GM12872 (cell line): ENCODE data around the gene SRSF1.

ENCODE experiments used
- TF ChIP-seq, protein P1 (sequence below): IDR thresholded peaks from 3 replicates; pipeline ENCODE4 v1.5.1; 2011; ENCODE audit warnings: low read depth, mild to moderate bottlenecking, low read length, moderate library complexity; ENCODE audit not compliant: insufficient read depth

The SRSF1 gene

DNA sequence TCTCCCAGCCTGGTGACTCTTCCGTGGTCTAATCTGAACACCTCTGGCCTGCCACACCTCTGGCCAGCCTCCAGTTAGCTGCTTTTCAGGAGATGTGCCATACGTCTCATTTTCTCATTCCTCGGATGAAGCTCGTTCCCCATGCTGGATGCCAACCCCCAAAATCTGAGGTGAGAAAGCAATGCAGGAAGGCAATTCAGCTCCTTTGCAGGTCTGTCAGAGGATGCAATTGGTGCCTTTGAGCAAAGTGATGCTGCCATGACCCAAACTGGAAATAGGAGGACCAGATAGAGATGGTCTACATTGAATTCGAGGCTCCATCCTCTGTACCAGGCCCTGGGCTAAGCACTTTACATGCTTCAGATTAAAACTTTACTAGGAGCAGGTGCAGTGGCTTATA lies 40.8 kb downstream of the SRSF1 start:
- TF ChIP-seq, protein P1, sequence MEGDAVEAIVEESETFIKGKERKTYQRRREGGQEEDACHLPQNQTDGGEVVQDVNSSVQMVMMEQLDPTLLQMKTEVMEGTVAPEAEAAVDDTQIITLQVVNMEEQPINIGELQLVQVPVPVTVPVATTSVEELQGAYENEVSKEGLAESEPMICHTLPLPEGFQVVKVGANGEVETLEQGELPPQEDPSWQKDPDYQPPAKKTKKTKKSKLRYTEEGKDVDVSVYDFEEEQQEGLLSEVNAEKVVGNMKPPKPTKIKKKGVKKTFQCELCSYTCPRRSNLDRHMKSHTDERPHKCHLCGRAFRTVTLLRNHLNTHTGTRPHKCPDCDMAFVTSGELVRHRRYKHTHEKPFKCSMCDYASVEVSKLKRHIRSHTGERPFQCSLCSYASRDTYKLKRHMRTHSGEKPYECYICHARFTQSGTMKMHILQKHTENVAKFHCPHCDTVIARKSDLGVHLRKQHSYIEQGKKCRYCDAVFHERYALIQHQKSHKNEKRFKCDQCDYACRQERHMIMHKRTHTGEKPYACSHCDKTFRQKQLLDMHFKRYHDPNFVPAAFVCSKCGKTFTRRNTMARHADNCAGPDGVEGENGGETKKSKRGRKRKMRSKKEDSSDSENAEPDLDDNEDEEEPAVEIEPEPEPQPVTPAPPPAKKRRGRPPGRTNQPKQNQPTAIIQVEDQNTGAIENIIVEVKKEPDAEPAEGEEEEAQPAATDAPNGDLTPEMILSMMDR = no peak

DNA sequence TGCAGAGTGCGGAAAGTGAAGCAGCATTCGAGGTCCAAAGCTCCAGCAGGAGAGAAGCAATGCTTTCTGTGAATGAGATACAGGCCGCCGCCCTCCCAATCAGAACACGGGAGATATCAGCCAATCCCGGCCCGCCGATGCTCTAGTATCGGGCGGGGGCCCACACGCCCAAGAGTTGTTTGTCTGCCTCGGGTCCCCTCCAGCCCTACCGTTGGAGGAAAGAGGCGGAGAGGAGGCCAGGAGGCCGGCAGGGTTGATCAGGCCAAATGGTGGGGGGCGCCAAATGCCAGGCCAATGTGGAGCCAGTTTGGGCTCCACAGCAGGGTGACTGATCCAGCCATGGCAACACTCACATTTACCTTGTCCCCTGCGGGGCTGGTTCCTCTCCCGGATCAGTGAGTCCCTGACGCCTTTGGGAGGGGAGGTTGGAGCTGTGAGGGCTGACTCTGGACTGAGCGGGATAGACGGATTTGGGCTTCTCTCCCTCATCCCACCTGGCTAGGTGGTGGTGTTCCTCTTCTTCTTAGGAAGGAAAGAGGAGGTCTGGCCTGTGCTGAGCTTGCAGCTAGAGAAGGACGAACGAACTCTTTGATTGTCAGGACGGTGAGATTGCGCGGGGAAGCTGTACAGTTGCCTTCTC lies 41.4 kb downstream of the SRSF1 start:
- TF ChIP-seq, protein P1 = no peak

DNA sequence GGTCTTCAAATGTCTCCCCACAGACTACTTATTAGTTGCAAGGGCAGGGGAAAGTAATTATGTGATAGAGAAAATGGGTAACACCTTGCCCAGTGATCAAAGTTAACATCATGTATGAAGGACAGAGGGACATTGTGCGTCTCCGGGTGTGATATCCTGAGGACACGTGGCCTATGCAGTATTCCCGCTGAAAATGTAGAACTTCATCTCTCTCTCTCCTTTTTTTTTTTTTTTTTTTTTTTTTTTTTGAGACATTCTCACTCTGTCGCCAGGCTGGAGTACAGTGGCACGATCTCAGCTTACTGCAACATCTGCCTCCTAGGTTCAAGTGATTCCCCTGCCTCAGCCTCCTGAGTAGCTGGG lies 43.9 kb downstream of the SRSF1 start:
- TF ChIP-seq, protein P1 = no peak

DNA sequence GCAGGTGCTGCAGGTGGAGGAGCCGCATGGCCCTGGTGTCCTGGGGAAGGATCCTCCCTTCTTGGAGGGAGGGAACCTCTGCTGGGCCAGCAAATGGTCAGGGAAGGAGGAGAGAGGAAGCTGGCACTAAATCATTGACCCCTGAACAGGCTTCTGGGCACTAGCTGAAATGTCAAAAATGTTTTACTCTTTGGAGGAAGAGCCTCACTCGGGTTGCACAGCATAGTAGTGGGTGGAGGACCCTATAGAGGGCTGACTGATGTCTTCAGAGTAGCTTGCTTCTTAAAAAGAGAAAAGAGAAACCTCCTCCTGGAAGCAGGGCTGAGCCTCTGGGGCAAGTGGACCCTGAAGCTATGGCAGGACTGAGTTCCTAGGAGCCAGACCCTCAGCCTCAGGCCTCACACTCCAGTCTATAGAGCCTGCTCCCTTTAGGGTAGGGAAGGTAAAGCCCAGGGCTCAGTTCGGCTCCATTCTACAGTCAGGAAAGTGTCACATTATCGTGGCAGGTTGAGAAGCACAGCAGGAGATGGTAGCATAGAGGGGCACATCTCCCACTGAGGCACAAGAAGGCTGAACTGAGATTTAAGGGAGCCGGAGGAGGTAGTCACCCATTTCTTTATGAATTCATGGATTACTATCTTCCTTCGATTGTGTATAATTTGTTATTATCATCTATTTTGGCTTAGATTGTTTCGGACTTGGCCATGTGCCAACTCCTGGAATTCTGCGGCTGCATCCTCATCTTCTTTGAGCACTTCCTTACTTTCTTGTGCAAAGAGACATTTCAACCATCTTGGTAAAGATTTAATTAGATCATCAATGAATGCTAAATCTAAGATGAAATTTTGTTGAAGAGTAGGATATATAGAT lies 44.5 kb downstream of the SRSF1 start:
- TF ChIP-seq, protein P1 = no peak

DNA sequence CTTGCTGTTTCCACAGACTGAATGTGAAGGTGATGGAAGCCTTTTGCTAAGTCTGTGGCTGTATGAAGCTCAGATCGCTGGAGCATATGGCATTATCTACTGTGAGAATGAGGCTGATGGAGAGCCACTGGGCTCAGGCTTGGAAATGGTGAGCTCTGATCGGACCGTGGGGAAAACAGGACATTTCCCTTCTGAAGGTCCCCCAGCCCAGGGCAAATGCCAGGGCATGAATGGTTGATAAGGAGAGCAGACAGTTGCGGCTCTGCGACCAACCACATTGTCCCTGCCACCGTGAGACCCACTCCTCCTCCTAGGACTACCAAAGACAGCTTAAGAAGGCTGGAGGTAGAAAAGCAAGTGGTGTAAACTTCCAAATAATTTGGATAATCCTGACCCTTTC lies 47.1 kb downstream of the SRSF1 start:
- TF ChIP-seq, protein P1 = no peak

DNA sequence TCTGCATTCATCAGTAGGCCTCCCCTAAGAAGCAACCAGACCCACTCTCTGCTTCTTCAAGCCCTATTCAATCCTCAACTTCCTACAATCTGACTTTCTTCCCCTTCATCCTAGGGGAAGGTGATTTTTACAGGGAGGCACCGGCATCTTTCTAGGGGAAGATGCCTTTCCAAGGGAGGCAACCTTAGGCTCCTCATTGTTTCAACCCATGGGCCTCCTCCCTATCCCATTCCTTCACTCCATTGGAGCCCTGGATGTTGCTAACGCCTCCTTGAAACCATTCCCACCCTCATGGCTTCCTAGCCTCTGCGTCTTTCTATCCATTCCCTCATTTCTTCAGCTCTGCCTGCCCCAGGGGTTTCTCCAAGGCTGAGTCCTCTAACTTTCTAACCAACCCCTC lies 49.2 kb downstream of the SRSF1 start:
- TF ChIP-seq, protein P1 = no peak

DNA sequence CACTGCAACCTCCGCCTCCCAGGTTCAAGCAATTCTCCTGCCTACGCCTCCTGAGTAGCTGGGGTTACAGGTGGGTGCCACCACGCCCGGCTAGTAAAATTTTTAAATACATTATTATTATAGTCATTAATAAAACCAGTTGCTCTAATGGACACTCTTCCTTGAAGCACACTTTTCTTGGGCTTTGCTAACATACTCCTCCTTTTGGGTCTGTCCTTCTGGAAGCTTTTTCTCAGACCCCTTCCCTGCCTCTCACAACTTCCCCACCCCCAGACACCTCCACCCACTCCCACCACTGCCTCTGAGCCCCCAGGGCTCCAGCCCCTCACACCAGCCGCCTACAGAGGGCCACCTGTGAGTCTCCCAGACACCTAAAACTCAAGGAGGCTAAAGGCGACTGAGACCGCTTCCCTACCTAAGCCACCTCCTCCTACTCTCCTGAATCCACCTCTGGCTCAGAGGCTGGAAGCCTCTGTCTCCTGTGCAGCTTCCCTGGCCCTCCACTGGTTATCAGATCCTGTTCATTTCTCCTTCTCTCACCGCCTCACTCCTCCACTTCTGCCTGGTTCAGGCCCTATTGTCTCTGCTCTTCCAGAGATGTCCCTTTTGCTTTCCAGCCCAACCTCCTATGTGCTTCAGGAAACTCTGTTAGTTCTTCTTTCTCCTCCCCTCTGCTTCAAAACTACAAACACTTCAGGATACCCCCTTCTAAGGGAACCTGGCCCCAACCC lies 49.8 kb downstream of the SRSF1 start:
- TF ChIP-seq, protein P1 = no peak
